Transverse colon (tissue), 3 donors: ENCODE results near the gene CSNK1D.

ENCODE experiments used
- POLR2A ChIP-seq: fragments of 450-650 bp; IDR thresholded peaks from one replicate; pipeline ENCODE4 v1.6.1; 2016; ENCODE audit warnings: antibody characterized with exemption, mild to moderate bottlenecking, moderate library complexity
- TF ChIP-seq, protein P1 (sequence below), 5 experiments: fragments of 200-600 bp in 3 of 5; fragments of 450-650 bp in 2 of 5; sonication (generic) in 3 of 5; IDR thresholded peaks; 1 replicate in 2 of 5; 2 replicates in 3 of 5; pipeline ENCODE4 v1.5.1; 2016 to 2017; ENCODE audit warnings: antibody characterized with exemption in 5 of 5, inconsistent platforms in 3 of 5, mild to moderate bottlenecking in 2 of 5, moderate library complexity in 1 of 5

GRCh38 chr17:82246365-82247181 is 26.9 kb downstream of the CSNK1D start:
- TF ChIP-seq POLR2A: no peak
- TF ChIP-seq, protein P1, sequence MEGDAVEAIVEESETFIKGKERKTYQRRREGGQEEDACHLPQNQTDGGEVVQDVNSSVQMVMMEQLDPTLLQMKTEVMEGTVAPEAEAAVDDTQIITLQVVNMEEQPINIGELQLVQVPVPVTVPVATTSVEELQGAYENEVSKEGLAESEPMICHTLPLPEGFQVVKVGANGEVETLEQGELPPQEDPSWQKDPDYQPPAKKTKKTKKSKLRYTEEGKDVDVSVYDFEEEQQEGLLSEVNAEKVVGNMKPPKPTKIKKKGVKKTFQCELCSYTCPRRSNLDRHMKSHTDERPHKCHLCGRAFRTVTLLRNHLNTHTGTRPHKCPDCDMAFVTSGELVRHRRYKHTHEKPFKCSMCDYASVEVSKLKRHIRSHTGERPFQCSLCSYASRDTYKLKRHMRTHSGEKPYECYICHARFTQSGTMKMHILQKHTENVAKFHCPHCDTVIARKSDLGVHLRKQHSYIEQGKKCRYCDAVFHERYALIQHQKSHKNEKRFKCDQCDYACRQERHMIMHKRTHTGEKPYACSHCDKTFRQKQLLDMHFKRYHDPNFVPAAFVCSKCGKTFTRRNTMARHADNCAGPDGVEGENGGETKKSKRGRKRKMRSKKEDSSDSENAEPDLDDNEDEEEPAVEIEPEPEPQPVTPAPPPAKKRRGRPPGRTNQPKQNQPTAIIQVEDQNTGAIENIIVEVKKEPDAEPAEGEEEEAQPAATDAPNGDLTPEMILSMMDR (IDR thresholded peaks at IDR 0.05): no peak
